ENCODE data around the gene FOXL2NB. TPM values are rescaled to one million over a fixed set of nuclear protein-coding genes. Genes with fewer than 3 reads are reported as not detected.

The FOXL2NB gene
- total and polyA plus RNA-seq, 8 donors: 0.04 to 0.21 (median 0.06) TPM; not detected in 2

GRCh38 chr3:138911621-138912020 is 35.4 kb upstream of the FOXL2NB start:
- ATAC-seq (no peak), DNase-seq (no peak)
- Histone ChIP-seq H3K4me1 (peaks cover 6 to 39% of the 10 kb centered on the region in 2 donors), H3K27me3 (no peaks in the 10 kb centered on the region), H3K27ac (no peak overlapping the region), H3K36me3 (no peaks in the 10 kb centered on the region), H3K9me3 (no peaks in the 10 kb centered on the region), H3K4me3 (no peak overlapping the region)
- intact Hi-C loops (cut with DNase I): no loop called here
- TF ChIP-seq CTCF (IDR thresholded peaks at IDR 0.05): no peak

- Histone ChIP-seq H3K4me3 (no peak overlapping the region), H3K4me1 (peaks cover 6 to 38% of the 10 kb centered on the region in 2 donors), H3K9me3 (no peaks in the 10 kb centered on the region), H3K27ac (no peak overlapping the region), H3K27me3 (no peaks in the 10 kb centered on the region), H3K36me3 (no peaks in the 10 kb centered on the region)
- DNase-seq (no peak), ATAC-seq (no peak)
- intact Hi-C loops (cut with DNase I): no loop called here
- TF ChIP-seq CTCF (IDR thresholded peaks at IDR 0.05): no peak
These were observed 34.8 kb upstream of the FOXL2NB start for GRCh38 chr3:138912237-138912636.

GRCh38 chr3:138913766-138914165 is 33.3 kb upstream of the FOXL2NB start:
- Histone ChIP-seq H3K27me3 (no peaks in the 10 kb centered on the region), H3K9me3 (no peaks in the 10 kb centered on the region), H3K27ac (no peak overlapping the region), H3K4me1 (peaks cover 6 to 25% of the 10 kb centered on the region in 2 donors), H3K4me3 (no peak overlapping the region), H3K36me3 (no peaks in the 10 kb centered on the region)
- no peak for TF ChIP-seq CTCF (IDR thresholded peaks at IDR 0.05)
- ATAC-seq: no peak
- DNase-seq: no peak
- intact Hi-C loops (cut with DNase I): no loop called here

- Histone ChIP-seq H3K9me3 (no peaks in the 10 kb centered on the region), H3K27ac (peak overlapping the region; percentile 89 to 98), H3K4me3 (peak overlapping the region; percentile 49 to 80), H3K36me3 (no peaks in the 10 kb centered on the region), H3K27me3 (no peaks in the 10 kb centered on the region), H3K4me1 (peaks cover 6 to 16% of the 10 kb centered on the region in 2 donors)
- intact Hi-C loops (cut with DNase I): loop anchor here in 1 of 2 donors (5.0 kb wide), 1 partner anchor 213 kb away; no protein-coding TSS in a partner anchor
- no peak for TF ChIP-seq CTCF (IDR thresholded peaks at IDR 0.05)
- no peak for DNase-seq
- ATAC-seq: peak; percentile 33
These were observed 32.0 kb upstream of the FOXL2NB start for GRCh38 chr3:138914870-138915502.

- H3K36me3 ChIP-seq: no peaks in the 10 kb centered on the region
- H3K27ac ChIP-seq: peak overlapping the region; percentile 89 to 98
- TF ChIP-seq CTCF (IDR thresholded peaks at IDR 0.05): peak; percentile 94 to 98
- peaks cover 6 to 16% of the 10 kb centered on the region in 2 donors for H3K4me1 ChIP-seq
- no peaks in the 10 kb centered on the region for H3K9me3 ChIP-seq
- ATAC-seq: peak; percentile 96
- no peaks in the 10 kb centered on the region for H3K27me3 ChIP-seq
- peak; percentile 91 to 99 (median 95) for DNase-seq
- intact Hi-C loops (cut with DNase I): loop anchor here in 1 of 2 donors (2.0 to 5.0 kb wide), 2 partner anchors 214 to 321 kb away; partner anchors contain the start of gene CEP70
- H3K4me3 ChIP-seq: peak overlapping the region; percentile 49 to 80
These were observed 31.2 kb upstream of the FOXL2NB start for GRCh38 chr3:138915503-138916498.
